GF-D8 (cell line): ENCODE results near the gene TFDP1.

Experiments
- DNase-seq: peaks from one replicate; lab custom pipeline; 2025; lab: John Stamatoyannopoulos, UW

Gene TFDP1

DNA sequence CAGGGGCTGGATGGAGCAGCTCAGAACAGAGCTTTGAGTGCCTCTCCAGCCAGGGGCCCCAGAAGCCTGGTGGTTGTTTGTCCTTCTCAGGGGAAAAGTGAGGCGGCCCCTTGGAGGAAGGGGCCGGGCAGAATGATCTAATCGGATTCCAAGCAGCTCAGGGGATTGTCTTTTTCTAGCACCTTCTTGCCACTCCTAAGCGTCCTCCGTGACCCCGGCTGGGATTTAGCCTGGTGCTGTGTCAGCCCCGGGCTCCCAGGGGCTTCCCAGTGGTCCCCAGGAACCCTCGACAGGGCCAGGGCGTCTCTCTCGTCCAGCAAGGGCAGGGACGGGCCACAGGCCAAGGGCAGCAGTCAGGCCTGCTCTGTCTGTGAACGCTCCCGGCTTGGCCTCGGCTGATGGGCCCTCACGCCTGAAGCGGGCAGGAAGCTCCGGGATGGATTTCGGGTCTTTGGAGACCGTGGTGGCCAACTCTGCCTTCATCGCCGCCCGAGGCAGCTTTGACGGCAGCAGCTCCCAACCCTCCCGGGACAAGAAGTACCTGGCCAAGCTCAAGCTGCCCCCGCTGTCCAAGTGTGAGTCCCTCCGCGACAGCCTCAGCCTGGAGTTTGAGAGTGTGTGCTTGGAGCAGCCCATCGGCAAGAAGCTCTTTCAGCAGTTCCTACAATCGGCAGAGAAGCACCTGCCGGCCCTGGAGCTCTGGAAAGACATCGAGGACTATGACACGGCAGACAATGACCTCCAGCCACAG is 82.6 kb downstream of the TFDP1 start, which contains the start of gene GRK1:
Gene GRK1 (plus strand): TSS at position 269 of the 751 bp plus-strand sequence. CDS start 168 bp downstream, at position 437.
- no peak for DNase-seq

DNA sequence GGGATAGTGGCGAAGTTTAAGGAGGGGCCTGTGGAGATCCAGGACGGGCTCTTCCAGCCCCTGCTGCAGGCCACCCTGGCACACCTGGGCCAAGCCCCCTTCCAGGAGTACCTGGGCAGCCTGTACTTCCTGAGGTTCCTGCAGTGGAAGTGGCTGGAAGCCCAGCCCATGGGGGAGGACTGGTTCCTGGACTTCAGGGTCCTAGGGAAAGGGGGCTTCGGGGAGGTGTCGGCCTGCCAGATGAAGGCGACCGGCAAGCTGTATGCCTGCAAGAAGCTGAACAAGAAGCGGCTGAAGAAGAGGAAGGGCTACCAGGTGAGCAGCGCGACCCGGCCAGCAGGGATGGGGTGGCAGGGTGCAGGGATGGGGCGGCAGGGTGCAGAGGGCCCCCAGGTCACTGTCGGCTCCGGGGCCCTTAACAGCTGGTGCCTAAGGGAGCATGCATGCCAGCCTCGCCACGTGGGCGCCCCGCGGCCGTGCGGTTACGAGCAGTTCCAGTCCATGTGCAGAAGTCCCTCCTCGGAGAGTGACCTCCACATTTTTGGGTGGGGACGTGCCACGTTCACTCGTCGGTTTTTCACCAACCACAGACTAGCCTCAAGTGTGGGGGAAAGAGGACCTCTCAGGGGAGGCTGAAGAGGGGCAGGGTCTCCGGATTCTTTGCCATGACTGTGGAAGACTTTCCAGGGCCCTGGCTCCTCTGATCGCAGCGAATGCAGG is 83.4 kb downstream of the TFDP1 start:
- DNase-seq: no peak

DNA sequence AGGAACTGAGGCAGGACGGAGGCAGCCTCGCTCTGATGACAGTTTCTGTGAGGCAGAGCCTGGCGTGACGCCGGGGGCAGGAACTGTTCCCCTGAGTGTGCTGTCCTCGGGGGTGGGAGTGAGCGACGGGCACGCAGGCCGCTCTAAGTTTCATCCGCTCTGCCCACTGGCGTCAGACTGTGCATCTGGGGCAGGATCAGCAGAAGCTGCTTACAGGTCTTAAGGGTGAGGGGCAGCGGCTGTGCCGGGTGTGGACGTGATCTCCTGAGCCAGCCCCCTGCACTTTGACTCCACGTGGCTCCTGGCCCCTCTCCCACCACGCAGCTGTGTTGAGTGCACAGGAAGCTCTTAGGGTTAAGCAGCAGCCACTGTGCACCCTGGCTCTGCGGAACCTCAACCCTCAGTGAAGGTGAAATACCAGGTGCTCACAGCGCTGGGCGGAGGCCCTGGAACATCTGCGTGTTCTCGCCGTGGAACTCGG is 84.0 kb downstream of the TFDP1 start:
- DNase-seq: no peak

DNA sequence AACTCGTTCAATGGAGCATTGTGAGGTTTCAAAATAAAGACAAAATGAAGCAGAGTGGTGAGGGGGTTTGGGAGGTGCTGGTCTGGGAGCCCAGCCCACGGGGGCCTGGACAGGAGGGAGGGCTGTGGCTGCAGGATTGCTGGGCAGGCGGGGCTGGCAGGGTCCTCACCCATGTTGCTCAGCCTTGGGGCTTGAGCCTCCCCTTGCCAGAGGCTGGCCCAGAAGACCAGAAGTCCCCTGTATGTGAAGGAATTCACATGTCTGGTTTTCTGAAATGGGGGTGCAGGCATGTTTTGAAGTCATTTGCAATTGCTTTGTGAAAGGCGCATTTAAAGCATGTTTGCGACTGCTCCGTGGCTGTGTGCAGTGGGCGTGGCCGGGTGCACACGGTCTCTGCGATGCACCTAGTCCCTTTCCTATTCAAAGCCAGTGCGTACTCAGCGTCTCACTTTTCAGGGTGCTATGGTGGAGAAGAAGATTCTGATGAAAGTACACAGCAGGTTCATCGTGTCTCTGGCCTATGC is 84.7 kb downstream of the TFDP1 start:
- no peak for DNase-seq

DNA sequence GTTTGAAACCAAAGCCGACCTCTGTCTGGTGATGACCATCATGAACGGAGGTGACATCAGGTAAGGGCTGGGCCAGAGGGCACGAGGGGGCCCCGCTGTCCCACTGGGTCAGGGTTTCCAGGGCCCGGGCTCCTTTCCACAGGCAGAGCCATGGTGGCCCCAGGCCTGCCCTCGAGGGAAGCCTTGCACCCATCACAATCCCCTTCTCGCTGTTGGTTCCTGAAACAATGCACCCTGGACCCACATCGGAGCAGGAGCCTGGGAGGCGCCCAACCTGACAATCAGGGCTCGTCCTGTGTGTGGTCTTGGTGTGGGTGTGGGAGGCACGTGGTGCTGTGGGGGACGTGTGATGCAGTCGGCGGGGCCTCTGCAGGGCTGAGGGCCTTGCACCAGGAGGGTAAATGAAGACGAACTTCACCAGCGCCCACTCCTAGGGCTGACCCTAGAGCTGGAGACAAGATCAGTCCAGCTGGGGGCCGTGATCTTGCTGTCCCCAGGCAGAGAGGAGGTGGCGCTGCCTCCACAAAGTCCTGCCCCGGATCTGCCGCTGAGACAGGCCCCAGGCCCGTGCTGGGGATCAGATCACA is 85.3 kb downstream of the TFDP1 start:
- DNase-seq: no peak

DNA sequence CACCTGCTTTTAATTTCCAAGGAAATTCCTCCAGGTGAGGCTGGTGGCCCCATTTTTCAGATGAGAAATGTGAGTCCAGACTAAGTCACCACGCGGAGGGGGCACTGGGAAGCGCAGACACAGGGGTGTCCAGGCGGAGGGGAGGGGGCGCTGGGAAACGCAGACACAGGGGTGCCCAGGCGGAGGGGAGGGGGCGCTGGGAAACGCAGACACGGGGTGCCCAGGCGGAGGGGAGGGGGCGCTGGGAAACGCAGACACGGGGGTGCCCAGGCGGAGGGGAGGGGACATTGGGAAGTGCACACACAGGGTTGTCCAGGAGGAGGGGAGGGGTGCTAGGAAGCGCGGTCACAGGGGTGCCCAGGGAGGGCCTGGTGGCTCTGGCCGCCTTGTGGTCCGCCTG is 86.0 kb downstream of the TFDP1 start:
- no peak for DNase-seq

DNA sequence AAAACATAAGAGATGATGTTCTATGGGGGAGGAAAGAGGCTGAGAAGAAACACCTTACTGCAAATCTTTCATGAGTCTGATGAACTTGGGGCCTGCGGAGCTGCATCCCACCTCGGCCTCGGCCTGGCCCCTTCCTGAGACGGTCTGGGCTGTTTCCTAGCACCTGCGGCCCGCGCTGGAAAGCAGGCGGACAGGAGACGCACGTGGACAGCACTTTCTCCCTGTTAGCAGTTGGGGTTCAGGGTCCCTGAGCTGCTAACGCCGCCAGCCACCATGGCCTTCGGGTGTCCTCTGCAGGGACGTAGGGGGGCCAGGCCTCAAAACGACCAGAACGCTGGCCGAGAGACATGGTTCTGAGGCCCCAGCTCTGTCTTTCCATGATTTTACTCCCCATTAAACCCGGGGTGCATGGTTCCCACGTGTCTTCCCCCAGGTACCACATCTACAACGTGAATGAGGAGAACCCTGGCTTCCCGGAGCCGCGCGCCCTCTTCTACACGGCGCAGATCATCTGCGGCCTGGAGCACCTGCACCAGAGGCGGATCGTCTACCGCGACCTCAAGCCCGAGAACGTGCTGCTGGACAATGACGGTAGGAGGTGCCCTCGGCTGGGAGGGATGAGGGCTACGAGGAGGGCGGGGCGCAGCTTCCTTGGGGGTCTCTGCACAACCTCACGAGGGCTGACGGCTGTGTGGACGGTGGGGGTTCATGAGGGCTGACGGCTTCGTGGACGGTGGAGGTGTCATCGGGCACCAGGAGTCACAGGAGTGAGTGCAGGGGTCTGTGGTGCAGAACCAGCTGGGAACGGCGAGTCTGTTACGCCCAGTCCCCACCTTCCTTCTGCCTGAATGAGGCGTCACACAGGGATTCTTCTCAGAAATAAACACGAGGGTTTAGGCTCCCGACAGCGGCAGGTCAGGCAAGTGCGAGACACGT is 86.8 kb downstream of the TFDP1 start:
- no peak for DNase-seq

DNA sequence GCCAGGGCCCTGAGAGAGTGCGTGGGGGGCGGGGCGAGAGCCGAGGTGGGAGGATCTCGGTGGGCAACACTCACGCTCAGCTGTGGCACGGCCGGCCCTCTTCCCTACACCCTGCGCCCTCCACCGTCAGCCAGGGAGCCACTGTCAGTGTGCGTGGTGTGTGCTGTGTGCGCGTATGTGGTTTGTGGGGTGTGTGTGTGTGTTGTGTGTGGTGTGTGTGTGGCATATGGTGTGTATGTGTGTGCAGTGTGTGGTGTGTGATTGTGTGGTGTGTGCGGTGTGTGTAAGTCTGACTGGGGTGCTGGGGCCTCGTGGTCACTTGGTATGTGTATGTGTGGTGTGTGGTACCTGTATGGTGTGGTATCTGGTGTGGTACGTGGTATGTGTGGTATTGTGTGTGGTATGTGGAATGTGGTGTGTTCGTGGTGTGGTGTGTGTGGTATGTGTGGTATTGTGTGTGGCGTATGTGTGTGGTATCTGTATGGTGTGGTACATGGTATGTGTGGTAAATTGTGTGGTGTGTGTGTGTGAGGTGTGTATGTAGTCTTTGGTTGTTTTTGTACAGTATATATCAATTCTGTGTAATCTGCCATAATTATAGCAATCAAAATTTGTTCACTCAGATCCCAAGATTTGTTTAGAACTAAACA is 87.6 kb downstream of the TFDP1 start:
- DNase-seq: no peak
